Esophagus muscularis mucosa (tissue), 4 donors: ENCODE measurements around the gene GNS.

ENCODE experiments used
- EP300 ChIP-seq: sonication (generic); formaldehyde crosslinking; IDR thresholded peaks from one replicate; pipeline ENCODE4 v1.6.1; 2017; ENCODE audit warnings: antibody characterized with exemption
- POLR2A ChIP-seq: fragments of 450-650 bp; IDR thresholded peaks from one replicate; pipeline ENCODE4 v1.6.1; 2017; ENCODE audit warnings: antibody characterized with exemption, moderate library complexity, mild to moderate bottlenecking, low read depth
- POLR2AphosphoS5 ChIP-seq, 2 donors: sonication (generic); formaldehyde crosslinking; IDR thresholded peaks; one replicate each; pipeline ENCODE4 v1.6.1; 2017; ENCODE audit warnings: antibody characterized with exemption in 2 of 2
- TF ChIP-seq, protein P1 (sequence below), 3 experiments: fragments of 200-600 bp in 2 of 3; fragments of 450-650 bp in 1 of 3; sonication (generic) in 2 of 3; IDR thresholded peaks; one replicate each; pipeline ENCODE4 v1.5.1; 2017 to 2019; ENCODE audit warnings: antibody characterized with exemption in 3 of 3, mild to moderate bottlenecking in 2 of 3, moderate library complexity in 1 of 3

DNA sequence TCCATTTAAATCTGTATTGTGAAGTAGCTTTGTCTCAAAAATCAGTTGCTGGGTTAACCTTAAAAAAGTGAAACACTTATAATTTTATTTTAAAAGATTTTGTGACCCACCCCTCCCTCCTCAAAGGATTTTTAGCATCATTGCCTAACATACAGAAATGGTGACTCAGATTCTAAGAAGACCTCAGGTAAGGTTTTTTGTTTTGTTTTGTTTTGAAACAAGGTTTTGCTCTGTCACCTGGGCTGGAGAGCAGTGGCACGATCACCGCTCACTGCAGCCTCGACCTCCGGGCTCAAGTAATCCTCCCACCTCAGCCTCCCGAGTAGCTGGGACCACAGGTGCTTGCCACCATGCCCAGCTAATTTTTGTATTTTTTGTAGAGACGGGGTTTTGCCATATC is 74.2 kb downstream of the GNS start:
- TF ChIP-seq EP300 (no peak), POLR2AphosphoS5 (IDR thresholded peaks at IDR 0.05) (no peak), POLR2A (no peak)
- TF ChIP-seq, protein P1, sequence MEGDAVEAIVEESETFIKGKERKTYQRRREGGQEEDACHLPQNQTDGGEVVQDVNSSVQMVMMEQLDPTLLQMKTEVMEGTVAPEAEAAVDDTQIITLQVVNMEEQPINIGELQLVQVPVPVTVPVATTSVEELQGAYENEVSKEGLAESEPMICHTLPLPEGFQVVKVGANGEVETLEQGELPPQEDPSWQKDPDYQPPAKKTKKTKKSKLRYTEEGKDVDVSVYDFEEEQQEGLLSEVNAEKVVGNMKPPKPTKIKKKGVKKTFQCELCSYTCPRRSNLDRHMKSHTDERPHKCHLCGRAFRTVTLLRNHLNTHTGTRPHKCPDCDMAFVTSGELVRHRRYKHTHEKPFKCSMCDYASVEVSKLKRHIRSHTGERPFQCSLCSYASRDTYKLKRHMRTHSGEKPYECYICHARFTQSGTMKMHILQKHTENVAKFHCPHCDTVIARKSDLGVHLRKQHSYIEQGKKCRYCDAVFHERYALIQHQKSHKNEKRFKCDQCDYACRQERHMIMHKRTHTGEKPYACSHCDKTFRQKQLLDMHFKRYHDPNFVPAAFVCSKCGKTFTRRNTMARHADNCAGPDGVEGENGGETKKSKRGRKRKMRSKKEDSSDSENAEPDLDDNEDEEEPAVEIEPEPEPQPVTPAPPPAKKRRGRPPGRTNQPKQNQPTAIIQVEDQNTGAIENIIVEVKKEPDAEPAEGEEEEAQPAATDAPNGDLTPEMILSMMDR (IDR thresholded peaks at IDR 0.05): no peak
